GM21528 (cell line): ENCODE results near the gene CYTL1.
A peak's percentile ranks its signal among the peaks of the same experiment; 100 is the strongest.
"Not testable (repeated sequence)": the region's sequence is repeated elsewhere in the genome, so short reads cannot be mapped to it uniquely, and the experiment has no call there.

Source experiments
- ATAC-seq: cut with Tn5 transposase; IDR thresholded peaks from one replicate; pipeline ENCODE4 v1.9.1; 2021; ENCODE audit warnings: mild to moderate bottlenecking, moderate library complexity; ENCODE audit not compliant: unreplicated experiment, low FRiP score

CYTL1 gene

DNA sequence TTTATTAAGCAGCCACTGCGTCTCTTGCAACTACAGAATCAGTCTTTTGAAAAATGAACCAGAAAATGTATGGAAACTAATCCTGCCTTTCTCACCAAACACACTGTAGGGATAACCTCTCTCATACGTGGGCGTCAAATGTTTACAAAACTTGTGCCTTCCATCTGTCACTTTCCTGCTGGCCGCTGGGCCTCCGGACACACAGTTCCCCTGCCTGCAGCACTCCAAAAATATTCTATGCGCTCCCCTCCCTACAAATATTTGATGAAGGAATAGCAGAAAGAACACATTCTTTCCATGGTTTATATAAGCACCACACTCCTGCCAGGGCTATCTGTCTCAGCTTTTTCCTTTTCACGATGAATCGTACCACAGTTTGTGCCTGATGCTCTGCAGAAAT is 14.9 kb upstream of the CYTL1 start:
- no peak for ATAC-seq

DNA sequence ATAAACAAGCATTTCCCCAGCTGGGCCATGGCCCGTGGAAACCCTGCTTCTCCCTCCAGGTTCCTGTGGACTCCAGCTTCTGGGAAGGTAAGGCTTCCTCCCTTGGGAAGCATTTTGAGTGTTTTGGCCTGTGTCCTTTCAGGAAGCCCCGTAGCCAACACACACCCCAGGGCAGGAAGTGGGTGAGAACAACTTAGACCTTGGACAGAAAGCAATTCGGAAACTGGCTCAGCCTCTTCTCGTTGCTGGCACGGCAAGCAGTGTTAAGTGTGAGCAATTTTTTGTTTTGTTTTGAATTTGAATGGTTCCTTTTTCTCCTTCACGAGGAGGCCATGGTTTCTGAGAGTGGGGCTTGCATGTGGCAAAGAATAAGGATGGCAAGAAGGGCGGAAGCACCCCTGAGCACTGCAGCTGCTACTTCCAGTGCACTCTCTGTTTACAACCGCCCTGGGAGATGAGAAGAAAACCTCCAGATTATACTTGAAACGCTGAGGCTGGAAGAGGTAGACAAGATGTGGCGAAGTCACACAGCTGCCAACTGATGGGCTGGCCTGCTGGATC is 14.1 kb upstream of the CYTL1 start:
- ATAC-seq = peak; percentile 64

DNA sequence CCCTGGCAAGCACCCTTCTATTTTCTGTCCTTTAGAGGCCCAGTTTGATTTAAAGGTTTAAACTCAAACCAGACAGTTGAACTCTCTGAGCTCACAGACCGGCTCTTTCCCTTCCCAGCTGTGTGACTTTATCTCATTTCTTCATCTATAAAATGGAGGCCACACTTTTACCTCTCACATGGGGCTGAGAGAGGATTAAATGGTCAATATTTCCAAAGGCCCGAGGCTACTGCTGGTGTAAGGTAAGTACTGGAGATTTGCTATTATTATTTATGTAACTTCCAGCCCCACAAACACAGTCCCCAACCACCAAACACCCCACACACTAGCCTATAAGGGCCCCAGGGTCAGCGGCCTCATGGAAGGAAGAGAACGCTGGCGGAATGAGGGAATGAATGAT is 13.6 kb upstream of the CYTL1 start:
- no peak for ATAC-seq

DNA sequence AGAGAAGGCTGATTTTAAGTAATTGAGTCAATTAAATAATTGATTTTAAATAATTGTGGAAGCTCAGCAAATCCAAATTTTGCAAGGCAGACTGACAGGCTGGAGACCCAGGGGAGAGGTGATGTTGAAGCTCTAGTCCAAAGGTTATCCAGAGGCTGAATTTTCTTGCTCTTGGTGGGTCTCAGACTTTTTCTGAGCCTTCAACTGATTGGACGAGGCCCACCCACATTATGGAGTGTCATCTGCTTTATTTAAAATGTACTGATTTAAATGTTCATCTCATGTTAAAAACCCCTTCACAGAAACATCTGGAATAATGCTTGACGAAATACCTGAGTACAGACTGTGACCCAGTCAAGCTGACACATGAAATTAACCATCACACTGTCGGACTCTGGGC is 11.7 kb upstream of the CYTL1 start:
- no peak for ATAC-seq

- ATAC-seq = no peak
Measured at GRCh38 chr4:5030221-5030620, 11.0 kb upstream of the CYTL1 start.

DNA sequence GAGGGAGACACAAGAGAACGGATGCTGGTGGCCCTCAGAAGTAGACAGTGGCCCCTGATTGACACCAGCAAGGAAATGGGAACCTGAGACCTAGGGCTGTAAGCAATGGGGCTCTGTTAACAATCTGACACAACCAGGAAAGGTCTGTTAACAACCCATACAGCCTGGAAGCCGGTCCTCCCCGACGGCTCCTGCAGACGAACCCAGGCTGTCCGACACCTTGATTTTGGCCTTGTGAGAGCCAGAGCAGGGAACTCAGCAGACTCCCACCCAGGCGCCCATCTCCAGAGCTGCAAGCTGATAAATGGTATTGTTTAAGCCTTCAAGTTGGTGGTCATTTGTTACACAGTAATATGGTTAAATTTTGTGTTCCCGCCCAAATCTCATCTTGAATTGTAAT is 10.2 kb upstream of the CYTL1 start:
- no peak for ATAC-seq

GRCh38 chr4:5028480-5028879 is 9.2 kb upstream of the CYTL1 start:
- ATAC-seq = no peak

DNA sequence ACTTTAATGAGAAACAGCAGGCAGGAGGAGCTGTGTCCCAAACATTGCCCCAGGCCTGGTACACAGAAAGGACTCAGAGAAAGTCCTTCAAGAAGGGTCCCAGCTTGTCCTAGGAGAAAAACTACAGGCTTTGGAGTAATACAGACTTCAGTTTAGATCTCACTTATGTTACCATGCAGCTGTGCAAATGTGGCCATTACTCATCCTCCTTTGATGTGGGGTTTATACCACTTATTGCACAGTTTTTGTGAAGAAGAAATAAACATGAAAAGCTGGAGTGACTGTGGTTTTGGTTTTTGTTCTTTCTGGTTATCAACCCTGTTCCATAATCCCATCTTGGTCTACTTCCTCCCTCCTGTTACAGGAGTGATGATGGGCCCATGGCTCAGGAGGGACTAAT is 8.1 kb upstream of the CYTL1 start:
- ATAC-seq = no peak

GRCh38 chr4:5026371-5026770 is 7.1 kb upstream of the CYTL1 start:
- no peak for ATAC-seq

GRCh38 chr4:5024673-5025072 is 5.4 kb upstream of the CYTL1 start:
- ATAC-seq = no peak

DNA sequence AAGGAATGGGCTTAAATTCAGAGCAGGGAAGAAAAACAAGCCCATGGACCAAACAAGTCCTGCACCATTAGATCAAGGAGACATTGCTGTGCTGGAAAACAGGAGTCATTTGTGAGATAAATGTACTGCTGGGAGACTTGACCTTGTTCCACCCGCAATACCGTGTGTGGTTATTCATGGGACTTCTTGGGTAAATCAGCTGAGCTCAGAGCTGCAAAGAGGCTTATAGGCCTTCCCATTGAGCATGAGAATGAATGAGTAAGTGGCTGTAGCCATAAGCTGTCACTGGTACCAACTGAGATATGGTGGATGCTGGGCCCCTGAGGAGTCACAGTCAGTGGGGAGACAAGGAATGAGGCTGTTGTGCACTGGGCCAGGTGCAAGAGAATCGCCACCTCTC is 2.3 kb upstream of the CYTL1 start:
- no peak for ATAC-seq

GRCh38 chr4:5020341-5020740 is 1.1 kb upstream of the CYTL1 start:
- ATAC-seq = no peak

DNA sequence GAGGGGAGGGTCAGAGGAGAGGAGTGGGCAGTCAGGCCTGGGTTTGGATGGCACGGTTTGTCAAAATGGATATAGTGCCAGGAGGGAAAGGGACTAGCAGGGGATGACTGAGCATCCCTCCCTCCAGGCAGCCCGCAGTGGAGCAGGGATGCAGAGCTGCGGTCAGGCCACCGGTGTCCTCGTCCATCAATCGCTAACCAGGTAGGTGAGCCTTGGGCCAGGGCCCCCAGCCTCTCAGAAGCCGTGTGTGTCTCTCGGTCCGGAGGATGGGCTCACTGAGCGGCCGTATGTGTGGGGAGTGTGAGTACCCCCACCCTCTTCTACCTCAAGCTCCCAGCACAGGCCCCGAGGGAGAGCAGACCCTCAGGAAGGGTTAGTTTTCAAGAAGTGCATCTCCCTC is 538 bp upstream of the CYTL1 start:
- no peak for ATAC-seq

GRCh38 chr4:5018603-5019002 is 655 bp downstream of the CYTL1 start:
- ATAC-seq = no peak

DNA sequence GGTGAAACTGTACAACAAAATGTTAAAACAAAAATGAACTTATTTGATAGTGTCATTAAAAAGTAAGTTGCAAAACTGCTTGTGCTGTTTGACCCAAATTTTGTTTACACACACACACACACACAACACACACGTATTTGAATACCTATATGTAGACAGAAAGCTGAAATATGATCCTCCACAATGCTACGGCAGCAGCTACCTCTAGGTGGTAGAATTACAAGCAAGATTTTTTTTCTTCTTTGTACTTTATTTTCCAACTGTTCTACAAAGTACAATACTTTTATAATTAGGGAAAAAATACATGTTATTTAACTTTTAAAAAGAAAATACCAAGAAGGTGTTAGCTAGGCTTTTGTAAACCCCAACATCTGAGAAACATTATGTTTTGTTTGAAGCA is 1.2 kb downstream of the CYTL1 start:
- ATAC-seq = no peak

DNA sequence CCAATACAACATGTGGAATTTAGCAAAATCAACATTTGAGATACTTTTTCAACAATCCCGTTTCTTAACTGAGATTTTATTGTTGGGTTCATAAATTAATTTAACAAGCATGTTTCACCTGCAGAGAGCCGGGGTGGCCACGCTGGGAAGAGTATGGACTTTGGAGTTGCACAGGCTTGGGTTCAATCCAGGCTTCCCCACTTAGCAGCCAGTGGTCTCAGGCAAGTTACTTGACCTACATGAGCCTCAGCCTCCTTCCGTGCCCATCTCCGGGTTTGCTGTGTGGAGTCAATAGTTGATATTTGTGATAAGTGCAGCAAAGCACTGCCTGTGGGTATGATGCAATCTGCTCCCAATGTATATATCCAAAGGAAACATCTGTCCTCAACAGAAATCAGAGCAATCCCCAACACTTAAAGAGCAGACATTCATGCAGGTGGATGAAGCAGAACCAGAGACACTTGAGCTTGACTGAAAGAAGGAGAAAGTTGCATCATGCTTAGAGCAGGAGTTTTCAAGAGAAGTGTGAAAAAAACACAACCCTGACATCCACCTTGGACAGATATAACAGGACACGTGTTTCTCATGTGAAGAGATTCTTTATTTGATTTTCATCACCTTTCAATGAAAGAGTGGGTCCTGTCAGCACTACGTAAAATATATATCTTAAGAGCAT is 5.1 kb downstream of the CYTL1 start:
- no peak for ATAC-seq

GRCh38 chr4:5012958-5013357 is 6.3 kb downstream of the CYTL1 start:
- no peak for ATAC-seq

GRCh38 chr4:5012244-5012898 is 6.9 kb downstream of the CYTL1 start:
- no peak for ATAC-seq

DNA sequence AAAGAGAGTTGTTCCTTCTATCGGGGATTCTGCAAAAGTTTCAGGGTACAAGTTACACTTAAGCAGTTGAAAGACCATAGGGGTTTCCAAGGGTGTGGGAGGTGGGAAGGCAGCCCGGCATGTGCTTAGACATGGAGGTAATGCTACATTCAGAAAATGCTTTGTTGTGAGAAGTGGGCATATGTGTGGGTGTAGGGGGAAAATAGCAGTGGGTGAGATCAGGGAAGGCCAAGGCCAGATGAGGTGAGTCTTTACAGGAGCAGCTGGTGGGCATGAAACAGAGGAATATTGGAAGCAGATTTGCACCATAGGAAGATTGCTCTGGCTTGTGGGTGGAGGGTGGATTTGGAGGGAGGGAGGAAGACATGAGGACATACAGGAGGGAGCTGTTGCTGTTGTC is 8.3 kb downstream of the CYTL1 start:
- no peak for ATAC-seq

DNA sequence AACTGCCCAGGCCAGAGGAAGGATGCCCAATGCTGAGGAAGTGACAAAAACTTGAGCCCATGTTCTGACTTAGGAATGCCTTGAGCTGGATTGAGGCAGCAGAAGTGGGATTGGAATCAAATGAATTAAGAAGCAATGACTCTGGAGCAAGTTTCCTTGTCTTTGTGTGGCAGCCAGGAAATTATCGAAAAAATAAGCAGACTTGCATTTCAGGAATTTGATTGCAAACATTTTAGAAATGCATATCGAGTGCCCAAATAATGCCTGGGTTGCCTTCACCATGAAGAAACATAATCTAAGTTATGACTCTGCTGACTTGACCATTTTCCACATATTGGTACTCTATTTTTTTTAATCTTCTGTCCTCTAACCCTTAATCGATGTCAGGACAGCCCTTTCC is 9.5 kb downstream of the CYTL1 start:
- ATAC-seq = no peak

GRCh38 chr4:5006932-5007331 is 12.3 kb downstream of the CYTL1 start:
- ATAC-seq = not testable (repeated sequence)

DNA sequence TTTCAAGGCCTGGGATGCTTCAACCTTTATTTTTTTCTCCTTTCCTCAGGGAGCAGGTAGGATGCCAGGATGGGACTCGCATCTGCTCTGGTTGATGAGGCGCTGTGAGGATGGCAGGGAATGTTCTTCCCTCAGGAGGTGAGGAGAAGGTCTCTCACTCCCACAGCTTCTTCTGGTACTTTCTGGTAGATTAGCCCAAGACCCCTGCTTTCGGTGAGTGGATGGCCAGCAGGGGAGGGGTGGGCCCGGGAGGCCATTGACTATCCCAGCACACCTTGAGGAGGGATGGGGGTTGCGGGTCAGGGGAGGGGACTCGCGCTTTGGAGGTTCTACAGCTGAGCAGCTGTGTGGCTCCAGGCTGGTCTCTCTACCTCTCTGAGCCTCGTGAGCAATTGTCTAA is 14.8 kb downstream of the CYTL1 start:
- no peak for ATAC-seq
